Right kidney (tissue), 1 donor: Measurements from ENCODE around the gene PRICKLE3.
"Not testable (repeated sequence)": the region's sequence is repeated elsewhere in the genome, so short reads cannot be mapped to it uniquely, and the experiment has no call there.

Source experiments
- DNase-seq: peaks from one replicate; pipeline ENCODE4 v3.0.0-alpha.2; 2016

The PRICKLE3 gene

DNA sequence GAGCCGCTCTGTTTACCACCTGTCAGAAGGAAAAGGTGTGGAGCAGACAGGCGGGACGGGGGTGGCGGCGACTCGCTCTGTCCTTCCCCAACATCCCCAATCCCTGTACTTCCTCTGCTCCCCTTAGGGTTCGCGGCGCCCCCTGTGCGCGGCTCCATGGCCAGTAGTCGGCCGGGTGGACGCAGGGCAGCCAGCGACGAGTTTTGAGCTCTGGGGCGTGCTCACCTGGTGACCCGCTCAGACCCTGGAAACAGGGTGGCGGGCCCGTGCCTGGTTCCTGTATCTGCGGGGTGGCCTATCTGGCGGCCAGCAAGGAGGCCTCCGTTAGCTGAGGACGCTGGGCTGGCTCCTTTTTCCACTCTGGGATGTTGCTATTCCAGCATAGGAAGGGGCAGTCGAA is 29.0 kb downstream of the PRICKLE3 start:
- no peak for DNase-seq

DNA sequence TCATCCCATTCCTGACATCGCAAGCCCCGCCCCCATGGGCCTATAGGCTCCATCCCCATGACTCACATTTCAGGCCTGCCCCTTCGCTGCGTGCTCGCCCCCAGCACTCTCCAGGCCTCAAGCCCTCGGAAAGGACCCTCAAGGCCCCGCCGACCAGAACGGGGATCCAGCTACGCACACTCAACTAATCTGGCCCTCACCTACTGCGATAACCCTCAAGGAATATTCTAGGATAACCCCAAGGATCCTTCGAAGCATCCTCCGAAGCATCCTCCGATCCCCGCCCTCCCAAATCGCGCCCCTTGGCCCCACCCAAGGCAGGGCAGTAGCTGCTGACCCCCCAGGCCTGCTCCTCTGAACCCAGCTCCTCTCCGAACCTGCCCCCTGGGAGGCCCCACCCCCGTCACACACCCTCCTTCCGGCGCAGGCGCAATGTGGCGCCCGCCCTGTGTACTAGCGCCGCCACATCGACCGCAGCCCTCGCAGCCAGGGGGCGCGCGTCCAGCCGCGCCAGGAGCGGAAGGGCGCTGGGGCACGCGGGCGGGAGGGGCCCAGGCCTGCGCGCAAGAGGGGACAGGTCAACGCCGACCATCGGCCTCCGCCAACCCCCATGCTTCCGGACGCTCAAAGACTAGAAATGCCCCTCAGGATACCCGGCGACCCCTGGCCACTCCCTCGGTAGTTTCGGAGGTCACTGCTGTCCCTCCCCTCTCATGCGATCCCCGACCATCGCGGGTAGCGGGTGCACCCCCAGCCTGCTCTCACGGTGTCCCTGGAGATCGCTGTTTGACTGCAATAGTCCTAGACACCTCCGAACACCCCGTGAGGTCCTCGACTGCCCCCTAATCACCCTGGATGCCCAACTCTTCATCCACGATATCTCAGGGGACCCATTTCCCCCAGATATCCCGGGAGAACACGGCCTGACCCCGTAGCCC is 30.0 kb downstream of the PRICKLE3 start:
- DNase-seq = peak; percentile 72

DNA sequence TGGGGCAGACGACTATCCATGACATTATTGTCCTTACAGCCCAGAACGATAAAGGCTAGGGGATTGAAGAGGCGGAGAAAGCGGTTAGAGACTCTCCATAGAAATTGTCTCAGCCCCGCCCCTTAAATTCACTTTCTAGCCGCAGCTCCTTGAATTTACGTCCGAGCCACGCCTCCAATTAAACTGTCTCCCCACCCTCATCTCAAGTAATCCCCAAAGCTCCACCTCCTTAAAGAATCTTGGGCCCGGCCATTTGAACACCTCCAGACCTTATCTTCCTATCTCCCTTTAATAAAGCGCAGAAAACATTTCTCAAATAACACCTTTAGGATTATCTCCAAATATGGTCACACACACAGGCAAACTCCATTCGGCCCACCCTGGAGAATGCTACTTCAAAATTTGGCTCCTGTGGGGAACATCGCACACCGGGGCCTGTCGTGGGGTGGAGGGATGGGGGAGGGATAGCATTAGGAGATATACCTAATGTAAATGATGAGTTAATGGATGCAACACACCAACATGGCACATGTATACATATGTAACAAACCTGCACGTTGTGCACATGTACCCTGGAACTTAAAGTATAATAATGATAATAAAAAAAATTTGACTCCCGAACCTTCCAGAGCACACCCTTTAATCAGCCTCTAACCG is 30.8 kb downstream of the PRICKLE3 start:
- peak; percentile 61 for DNase-seq

DNA sequence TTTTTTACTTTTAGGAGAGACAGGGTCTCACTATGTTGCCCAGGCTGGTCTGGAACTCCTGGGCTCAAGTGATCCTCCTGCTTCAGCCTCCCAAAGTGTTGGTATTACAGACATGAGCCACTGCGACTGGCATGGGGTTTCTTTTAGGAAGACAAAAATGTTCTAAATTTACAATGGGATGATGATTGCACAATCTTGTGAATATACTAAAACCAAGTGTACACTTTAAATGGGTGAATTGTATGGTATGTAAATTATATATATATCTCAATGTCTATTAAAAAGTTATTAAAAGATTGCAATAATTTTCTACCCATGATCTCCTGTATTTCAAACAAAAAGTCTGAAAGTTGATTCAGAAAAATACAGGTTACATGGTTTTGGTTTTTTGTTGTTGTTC is 32.7 kb downstream of the PRICKLE3 start:
- no peak for DNase-seq

DNA sequence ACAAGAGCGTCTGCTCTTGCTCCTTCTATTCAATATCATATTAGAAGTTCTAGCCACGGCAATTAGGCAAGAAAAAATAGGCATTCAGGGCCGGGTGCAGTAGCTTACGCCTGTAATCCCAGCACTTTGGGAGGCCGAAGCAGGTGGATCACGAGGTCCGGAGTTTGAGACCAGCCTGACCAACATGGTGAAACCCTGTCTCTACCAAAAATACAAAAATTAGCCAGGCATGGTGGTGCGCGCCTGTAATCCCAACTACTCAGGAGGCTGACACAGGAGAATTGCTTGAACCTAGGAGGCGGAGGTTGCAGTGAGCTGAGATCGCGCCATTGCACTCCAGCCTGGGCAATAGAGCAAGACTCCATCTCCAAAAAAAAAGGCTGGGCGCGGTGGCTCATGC is 36.9 kb downstream of the PRICKLE3 start:
- not testable (repeated sequence) for DNase-seq

DNA sequence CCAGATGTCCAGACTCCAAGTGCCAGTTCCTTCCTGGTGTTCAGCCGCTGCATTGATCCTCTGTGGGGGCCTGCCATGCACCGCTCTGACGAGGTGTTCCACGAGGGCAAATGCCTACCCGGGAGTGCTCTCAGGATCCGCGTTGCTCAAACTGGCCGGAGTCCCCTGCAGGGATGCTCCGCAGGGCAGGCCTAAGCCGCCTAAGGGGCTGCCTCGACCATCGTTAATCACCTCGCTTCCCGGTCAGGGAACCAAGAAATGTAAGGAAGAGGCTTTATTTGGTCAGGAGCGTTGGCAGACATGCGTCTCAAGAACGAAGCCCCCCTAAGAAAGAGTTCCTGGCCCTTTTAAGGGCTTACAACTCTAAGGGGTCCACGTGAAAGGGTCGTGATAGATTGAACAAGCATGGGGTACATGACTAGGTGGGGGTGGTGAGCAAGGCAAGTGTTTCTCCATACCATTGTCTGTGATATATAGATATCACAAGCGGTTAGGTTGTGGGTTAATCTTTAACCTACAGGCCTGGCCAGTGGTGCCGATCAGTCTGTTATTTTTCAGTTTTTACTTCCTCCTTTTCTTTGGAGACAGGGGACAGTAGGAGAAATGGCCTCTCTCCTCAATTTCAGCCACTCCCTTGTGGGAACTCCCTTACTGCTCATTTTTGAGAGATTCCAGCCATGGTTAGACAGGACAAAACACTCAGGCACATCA is 37.6 kb downstream of the PRICKLE3 start:
- DNase-seq = not testable (repeated sequence)

DNA sequence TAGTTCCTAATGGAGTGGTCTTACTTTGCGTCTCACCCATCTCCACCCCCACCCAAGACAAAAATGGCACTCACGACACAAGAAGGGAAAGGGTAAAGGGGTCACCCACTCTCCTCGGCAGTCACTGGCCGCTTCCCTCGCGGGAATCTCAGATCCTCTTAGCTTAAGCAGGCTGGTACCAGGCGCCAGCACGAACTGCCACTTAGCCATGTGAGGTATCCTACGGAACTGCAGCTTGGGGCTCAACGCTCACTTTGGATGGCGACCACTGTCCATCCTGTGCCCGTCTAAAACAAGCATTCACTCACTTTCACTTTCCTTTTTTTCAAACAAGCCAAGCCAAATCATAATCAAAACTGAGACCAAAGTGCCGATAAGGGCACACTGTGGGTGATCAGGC is 38.2 kb downstream of the PRICKLE3 start:
- DNase-seq = no peak

DNA sequence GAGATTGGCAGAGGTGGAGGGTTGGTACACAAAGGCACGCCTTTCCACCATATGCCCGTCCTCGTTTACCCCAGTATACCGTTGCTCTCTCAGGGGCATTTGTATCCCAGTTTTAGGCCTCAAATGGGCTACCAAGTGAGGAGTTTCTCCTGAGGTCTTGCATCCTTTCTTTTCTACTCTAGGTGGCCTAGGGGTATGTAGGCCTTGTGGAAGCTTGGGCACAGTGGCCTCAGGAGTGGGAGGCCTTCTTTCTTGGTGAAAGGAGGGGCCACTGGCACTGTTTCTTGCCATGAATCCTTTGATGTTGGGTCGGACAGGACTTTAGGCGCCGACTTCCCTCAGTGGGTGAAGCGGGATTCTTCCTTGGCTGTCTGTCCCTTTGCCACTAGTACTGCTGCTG is 38.9 kb downstream of the PRICKLE3 start:
- DNase-seq = no peak

DNA sequence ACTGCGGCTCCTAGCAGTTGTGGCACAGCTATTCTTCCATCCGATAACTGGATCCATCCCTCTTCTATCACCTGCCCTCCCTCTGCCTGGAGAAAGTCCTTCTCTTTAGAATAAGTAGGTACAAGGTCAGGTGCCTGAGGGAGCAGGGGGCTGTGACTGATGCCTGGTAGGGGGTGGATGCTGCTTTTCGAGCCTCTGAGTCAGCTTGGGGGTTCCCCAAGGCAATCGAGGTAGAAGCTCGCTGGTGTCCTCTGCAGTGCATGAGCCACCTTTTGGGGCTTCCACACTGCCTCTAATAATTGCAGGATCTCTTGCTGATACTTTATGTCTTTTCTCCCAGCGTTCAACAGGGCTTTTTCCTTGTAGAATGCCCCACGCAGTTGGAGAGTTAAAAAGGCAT is 43.0 kb downstream of the PRICKLE3 start:
- DNase-seq = not testable (repeated sequence)

DNA sequence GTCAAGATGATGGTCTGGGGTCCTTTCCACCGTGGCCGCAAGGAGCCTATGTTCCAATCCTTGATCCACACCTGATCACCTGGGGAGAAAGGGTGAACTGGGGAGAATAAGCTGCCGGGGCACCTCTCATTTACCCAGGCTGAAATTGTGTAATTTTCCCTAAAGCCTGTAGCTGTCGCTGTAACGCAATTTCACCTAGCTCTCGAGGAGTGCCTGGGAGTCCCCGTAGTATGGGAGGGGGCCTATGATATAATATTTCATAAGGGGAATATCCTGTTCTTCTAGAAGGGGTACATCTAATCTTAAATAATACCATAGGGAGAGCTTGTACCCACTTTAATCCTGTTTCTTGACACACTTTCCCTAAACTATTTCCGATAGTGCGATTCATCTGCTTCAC is 43.9 kb downstream of the PRICKLE3 start:
- not testable (repeated sequence) for DNase-seq

DNA sequence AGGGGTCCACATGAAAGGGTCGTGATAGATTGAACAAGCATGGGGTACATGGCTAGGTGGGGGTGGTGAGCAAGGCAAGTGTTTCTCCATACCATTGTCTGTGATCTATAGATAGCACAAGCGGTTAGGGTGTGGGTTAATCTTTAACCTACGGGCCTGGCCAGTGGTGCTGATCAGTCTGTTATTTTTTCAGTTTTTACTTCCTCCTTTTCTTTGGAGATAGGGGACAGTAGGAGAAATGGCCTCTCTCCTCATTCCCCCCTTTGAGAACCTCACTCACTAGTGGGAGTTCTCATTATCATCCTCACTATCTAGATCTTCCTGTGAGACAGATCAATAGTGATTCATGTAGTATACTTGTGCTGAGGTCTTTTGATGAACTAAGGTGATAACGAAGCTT is 46.5 kb downstream of the PRICKLE3 start:
- no peak for DNase-seq

DNA sequence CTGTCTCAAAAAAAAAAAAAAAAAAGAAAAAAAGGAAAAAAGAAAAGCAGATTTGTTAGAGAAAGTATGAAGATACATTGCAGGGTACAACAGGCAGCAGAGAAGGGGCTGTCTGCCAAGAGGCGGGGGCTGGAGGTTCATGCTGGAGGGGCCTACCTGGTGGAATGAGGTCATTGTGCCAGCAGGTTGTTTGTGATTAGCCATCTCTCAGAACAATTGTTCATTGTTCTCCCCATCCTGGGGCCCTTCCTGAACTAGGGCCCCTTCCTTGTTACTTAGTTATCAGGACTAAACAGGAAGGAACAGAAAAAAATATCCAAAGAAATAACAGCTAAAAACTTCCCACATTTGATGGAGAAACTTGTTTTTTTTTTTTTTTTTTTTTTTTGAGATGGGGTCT is 48.7 kb downstream of the PRICKLE3 start:
- DNase-seq = no peak

DNA sequence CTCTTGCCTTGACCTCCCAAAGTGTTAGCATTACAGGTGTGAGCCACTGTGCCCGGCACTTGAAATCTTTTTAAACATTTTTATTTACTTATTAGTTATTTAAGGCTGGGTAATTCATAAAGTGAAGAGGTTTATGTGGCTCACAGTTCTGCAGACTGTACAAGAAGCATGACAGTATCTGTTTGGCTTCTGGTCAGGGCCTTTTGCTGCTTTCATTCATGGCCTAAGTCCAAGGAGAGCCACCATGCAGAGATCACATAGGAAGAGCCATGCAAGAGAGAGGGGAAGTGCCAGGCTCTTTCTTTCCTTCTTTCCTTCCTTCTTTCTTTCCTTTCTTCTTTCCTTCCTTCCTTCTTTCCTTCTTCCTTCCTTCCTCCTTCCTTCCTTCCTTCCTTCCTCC is 52.4 kb downstream of the PRICKLE3 start:
- no peak for DNase-seq

DNA sequence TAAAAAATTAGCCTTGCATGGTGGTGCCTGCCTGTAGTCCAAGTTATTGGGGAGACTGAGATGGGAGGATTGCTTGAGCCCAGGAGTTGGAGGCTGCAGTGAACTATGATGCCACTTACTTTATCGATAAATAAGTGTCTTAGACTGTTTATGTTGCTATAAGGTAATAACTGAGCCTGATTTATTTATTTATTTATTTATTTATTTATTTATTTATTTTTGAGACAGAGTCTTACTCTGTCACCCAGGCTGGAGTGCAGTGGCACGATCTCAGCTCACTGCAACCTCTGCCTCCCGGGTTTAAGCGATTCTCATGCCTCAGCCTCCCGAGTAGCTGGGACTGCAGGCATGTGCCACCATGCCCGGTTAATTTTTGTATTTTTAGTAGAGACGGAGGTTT is 53.9 kb downstream of the PRICKLE3 start:
- DNase-seq = not testable (repeated sequence)

DNA sequence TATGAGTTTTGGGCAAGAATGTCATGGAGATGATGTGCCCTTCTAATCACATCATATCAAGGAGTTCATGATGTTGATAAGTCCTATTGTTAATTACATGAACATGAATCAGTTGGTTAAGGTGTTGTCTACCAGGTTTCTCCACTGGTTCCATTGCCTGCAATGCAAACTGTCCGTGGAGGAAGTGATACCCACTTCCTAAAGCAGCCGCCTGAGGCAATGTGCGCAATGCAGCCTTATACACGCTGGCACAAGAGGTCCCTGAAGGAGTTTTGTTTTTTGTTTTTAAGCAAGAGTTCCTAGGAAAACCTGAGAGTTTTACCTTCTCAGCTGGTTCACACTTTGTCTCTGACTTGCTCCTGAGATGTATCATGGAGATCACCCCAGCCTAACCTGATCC is 56.7 kb downstream of the PRICKLE3 start:
- DNase-seq = no peak

DNA sequence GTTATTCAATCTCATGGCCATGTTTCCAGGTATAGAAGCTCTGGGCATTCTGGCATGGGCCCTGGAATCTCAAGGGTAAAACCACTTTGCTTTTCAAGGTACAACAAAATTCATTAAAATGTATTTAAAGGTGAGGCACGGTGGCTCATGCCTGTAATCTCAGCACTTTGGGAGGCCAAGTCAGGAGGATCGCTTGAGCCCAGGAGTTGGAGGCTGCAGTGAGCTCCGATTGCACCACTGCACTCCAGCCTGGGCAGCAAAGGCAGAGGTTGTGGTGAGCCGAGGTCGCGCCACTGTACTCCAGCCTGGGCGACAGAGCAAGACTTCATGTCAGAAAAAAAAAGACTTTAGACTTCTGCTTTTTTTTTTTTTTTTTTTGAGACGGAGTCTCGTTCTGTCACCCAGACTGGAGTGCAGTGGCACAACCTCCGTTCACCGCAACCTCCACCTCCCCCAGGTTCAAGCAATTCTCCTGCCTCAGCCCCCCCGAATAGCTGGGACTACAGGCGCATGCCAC is 58.4 kb downstream of the PRICKLE3 start:
- not testable (repeated sequence) for DNase-seq
